Eye (tissue), 1 donor: ENCODE measurements around the gene C17orf67.
A peak's percentile ranks its signal among the peaks of the same experiment; 100 is the strongest.

ENCODE experiments used
- DNase-seq: peaks from one replicate; pipeline ENCODE4 v3.0.0-alpha.2; 2015

The C17orf67 gene

DNA sequence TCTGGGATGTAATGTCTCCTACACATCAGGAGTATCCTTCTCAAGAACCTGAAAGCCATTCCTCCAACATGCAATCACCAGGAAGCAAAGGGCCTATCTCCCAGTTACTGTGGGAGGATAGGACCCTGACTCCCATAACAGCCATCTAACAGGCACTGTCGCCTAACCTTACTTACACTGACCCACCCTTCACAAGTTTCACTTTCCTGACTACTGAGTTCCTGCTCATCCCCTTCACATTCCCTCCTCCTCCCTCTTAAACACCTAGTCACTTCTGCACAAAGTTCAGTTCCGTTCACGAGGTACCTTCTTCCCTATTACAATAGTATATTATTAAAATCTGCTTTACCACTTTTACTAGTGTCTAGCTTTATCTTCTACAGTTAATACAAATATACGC lies 1.3 kb downstream of the C17orf67 start:
- DNase-seq, result no peak

DNA sequence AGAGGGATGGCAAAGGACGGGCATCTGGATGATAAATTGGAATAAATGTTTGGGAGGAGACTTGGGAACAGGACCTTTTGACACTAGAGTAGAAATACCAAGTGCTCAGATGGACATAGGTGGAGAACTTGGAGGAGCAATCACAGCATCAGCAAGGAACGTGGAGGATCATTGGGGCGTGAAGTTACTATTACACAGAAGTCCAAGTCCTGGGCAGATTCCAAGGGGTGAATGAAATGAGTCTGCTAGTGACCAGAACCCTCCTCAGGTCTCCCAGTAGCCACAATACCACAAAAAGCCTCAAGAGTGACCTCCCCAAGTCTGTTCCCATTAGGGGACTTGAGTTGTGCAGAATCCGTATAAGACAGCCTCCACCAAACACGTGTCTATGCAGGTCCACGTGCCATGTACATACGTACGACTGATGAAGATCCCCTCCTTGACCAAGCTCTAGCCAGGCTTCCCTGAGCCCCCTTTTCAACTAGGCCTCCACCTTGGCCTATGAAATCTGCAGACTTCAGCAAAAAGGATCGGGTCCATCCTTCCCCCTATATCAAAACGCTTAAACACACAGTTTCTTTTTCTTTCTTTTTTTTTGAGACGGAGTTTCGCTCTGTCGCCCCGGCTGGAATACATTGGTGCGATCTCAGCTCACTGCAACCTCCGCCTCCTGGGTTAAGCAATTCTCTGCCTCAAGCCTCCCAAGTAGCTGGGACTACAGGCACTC lies 2.2 kb downstream of the C17orf67 start:
- DNase-seq, result no peak

DNA sequence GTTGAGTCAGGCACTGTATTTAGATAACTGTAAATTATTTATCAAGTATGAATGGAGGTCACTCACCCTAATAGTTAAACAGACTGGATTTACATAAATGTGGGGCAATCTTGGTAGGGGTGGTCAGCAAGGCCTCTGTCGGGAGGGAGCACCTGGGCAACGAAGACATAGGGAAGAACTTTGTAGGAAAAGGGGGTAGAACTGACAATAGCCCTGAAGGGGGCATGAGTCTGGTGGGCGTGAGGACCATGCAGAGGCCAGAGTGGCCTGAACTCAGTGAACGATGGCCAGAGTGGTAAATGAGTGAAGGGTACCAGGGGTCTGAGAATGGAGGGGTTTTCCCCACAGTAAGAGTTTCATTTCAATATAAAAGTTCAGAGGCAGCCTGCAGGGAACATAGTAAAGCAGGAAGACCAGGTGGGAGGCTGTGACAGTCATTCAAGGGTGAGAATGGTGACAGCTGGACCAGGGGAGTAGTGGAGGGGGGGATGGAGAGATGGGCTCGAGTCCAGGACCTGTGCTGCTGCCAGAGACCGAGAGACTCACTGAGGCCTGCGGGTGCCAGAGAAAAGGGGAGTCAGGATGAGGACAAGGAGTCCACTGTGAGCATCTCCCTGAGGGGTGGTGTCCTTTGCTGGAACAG lies 2.9 kb downstream of the C17orf67 start:
- no peak for DNase-seq

DNA sequence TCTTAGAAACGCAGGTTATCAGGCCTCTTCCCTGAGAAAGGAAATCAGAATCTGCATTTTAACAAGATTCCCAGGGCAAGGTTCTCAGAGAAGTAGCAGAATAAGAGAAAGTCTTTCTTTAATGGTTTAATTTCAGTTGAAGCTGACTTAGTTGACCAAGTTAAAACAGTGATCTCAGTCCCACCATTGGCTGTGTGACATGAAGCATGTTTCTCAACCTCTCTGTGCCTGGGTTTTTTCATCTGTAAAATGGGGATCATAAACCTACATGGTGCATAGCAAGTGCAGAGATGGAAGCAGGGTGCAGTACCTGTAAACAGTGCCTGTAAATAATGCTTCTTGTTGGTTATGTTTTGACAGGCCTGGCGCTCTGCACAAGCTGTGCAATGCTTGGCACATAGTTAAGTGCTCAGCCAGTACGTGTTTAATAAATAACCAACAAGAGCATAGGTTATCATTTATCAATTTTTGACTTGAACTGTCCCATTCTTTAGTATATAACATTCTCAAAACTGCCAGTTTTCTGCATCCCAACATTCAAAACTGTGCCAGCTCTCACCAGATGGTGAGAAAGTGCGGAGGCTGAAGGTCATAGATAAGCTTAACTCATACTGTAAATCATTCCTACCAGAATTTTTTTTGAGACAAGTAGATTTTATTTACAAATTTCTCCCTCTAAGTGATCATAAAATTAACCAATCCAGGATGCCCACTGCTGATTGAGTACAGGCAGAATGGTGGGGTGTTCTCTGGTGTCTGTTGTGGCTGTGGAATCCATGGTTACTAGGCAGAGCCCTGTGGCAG lies 6.9 kb downstream of the C17orf67 start:
- no peak for DNase-seq

DNA sequence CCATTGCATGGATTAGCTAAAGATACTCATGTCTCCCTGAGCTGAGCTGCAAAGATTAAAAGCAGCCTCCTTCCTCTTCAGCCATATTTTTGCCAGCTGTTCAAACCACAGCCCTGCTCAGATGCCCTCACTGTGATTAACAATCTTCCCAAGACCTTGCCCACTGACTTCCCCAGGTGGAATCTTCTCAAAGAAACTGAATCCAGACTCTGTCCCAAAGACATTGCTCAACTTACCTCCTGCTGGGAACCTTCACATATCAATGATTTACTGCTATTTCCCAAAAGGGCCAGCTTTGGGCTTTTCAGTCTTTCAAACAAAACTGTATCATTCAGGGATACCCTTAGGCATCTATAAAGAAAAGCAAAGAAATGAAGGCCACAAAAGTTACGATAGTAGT lies 9.2 kb downstream of the C17orf67 start:
- no peak for DNase-seq

DNA sequence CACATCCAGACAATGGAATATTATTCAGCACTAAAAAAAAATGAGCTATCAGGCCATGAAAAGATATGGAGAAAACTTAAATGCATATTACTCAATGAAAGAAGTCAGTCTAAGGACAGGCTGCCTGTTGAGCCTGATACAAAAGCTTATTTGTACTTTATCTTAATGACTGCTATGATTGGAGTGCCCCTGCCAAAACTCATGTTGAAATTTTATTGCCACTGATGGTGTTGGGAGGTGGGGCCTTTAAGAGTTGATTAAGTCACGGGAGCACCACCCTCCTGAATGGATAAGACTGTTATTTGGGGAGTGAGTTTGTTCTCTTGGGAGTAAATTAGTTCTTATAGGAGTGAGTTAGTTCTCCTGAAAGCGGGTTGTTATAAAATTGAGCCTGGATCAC lies 9.9 kb downstream of the C17orf67 start:
- no peak for DNase-seq

DNA sequence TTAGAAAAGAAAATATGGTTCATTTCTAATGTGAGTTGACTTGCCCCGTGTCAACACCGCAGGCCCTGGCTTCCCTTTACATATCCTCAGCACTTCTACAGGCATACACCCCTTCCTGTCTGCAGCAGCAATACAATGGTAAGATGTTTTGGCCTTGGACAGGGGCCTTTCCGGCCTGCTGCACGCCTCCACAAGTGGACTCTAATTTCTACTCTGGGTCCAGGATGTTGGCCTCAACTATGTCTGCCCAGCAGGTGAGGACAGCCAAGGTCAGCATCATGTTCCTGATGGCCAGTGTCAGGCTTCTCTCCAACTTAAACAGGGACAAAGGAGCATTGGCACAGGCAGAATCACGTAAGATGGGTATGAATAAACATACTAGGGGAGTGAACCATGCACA lies 11.0 kb downstream of the C17orf67 start:
- DNase-seq, result no peak

DNA sequence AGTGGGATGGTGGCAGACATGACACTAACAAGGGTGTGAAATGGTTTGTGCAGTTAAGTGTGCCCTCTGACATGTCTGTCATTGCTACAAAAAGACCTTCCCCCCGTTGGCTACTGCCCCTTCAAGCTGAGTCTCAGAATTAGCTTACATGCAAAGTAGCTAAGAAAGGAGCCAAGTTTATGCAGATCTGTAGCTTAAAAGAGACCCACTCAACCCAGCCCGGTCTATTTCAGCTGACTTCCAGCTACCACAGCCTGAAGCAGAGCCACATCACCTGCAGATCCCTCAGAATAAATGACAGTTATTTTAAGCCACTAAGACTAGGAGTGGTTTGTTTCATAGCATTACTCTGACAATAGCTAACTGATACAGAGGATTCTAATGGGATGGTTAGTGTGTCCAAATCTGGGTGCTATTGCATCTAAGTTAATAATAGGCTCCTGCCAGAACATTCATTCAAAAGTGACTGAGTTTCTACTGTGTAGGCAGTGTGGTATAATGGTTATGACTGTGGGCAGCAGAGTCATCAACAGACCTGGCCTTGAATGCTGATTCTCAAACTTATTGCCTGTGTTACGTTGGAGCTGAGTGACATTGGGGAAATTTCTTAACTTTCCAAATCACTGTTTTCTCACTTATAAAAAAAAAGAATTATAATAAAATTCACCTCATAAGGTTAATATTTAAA lies 11.7 kb downstream of the C17orf67 start:
- DNase-seq, result no peak

DNA sequence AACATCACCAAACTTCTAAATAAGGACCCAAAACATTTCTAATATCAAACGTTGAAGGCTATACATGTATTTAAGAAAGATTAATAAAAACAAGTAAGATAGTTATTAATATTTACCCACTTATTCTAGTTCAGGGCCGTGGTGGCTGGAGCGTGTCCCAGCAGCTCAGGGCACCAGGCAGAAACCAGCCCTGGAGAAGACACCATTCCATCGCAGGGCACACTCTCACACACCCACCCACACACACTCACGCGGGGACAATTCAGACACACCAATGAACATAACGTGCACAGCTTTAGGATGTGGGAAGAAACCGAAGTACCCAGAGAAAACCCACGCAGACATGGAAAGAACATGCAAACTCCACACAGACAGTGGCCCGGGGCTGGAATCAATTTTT lies 13.5 kb downstream of the C17orf67 start:
- DNase-seq, result no peak

DNA sequence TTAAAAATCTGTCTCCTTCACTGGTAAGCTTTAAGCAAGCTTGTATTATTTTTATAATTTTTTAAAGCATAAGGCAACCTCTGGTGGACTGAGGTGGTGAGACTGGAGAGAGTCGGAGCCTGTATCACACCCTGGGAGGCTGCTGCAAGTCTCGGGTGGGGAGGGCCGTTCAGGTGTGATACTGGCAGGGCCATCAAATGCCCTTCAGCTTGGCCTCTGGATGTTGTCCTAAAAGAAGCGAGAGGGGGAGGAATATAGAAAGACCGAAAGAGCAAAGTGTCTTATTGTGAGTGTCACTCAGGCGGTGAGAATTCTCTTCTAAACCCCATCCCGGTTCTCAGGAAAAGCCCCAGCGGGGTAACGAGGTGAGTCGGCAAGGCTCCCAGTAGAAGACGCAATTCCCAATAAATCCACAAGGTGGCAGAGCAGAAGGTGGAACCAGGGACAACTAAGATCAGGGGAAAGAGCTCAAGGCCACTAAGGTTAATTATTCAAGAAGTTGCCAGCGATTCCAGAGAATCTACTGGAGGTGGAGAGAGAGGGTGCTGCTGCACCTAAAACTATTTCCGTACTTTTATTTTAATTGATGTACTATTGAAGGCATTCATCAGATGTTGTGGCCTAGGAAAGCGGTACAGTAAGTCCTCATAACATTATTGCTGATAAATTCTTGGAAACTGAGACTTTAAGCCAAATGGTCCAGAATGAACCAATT lies 14.1 kb downstream of the C17orf67 start:
- peak; percentile 89 for DNase-seq

DNA sequence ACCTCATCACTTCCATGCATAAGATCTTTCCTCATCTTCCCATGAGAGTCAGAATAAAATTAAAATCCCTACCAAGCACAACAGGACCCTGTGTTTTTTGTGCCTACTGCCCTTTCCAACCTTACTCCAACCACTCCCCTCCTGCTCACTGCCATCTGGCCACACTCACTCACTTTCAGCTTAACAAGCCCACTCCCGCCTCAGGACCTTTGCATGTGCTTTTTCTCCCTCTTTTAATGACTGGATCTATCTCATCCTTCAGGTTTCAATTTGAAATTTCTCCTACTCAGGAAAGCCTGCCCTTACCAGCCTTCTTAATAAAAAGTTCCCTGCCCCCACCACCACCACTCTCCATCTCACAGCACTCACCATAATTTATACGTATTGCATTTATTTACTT lies 14.7 kb downstream of the C17orf67 start:
- DNase-seq, result no peak

DNA sequence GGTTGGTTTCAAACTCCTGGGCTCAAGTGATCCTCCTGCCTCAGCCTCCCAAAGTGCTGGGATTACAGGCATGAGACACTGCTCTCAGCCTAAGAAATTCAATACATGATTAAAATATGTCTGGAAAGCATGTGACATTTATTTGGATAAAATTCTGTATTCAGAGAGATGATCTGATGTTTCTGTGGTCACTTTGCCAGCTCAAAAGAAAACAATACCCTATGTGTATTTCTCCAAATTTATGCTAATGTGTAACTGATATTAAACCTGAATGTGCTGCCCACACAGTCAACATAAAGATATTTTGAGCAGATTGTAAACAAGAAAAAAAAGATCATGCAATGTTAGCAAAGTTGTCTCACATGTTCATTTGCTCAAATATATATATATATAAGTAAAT lies 16.7 kb downstream of the C17orf67 start:
- no peak for DNase-seq

DNA sequence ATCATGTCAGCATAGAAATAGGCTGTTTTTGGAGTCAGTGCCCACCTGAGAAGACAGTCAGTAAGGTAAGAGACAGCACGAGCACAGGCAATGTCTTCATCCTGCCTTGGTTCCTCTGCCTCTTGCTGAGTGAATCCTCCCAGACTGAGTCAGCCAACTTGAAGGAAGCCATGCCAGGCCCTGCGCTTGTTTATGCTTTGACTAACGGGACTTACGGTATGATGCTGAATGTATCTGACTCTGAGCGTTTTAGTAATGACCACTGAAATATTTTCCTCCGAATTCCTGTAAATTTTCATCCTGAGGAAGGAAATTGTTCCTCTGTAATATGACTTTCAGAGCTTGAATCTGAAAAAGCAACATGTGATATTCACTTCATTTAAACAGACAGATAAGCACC lies 18.0 kb downstream of the C17orf67 start:
- no peak for DNase-seq

DNA sequence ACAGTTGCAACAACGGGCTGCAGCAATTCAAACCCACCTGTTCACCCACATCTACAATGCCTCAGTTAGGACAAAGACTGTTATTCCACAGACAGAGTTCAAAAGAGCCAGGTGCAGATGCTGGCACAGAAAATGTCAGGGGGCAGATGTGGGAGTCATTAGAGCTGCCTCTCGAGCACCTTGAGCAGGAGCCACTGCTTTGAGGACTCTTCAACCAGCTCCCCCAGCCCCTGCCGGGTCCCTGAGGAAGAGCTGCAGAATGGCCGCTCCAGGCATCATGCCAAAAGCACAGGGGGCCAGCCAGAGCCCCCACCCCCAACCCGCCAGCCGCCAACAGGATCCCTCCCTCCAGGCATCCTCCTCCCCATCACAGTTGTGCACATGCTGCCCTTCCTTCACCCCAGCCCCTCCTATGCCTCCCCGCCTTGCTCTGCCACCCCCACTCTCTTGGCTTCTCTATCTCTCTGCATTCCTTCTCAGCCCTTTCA lies 20.8 kb downstream of the C17orf67 start:
- DNase-seq, result no peak

DNA sequence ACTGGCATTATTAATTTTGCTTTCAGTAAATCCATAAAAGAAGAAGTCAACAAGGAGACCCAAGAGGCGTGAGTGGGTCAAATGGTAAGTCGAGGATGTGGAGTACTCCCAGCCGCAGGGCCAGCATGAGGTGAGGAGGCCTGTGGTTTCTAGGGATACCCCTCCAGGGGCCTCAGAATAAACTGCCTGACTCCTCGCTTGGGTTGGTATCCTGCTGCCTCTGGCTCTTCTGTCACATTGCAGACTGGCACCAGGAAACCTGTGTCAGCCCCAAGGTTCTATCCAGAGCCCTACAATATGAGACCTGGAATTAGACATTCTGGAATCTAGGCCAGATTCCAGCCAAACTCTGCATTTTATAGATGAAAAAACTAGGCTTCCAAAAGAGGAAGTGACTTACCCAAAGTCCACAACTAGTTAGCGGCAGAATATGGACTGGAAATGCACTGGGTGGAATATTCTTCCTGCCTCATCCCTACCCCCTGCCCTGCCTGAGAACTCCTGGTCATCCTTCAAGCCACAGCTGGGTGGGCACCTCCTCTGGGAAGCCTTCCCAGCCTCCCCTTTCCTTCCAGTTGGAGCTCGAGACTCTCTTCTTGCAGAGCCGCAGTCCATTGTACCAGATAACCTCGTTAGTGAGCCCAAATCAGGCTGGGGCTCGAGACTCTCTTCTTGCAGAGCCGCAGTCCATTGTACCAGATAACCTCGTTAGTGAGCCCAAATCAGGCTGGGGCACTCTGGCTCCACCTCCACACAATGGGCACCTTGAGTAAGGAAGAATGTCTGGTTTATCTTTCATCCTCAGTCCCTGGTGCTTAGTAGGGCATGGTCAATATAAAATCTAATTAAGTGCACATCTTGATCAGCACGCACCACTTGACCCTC lies 22.6 kb downstream of the C17orf67 start:
- DNase-seq, result no peak

DNA sequence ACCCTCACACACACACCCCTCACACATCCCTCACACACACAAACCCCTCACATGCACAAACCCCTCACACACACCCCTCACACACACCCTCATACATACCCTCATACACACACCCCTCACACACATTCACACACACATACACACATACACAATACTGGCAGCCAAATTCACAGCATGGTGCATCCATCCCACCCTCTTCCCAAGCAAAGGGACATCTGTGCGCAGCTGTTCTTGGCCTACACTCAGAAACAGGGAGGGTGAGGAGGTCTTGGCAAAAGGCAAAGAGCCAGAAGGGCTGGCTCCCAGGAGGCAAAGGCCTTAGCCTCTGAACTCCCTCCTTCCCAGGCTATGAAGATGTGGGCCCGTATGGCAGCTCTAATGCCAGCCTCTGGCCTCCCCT lies 23.4 kb downstream of the C17orf67 start:
- DNase-seq, result no peak

DNA sequence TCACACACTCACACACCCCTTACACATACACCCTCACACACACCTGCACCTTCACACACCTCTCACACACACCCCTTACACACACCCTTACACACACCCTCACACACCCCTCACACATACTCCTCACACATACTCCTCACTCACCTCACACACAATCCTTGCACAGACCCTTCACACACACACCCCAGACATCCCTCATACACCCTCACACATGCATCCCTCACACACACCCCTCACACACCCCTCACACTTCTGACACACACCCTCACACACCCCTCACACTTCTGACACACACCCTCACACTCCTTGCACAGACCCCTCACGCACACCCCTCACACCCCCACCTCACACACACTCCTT lies 23.9 kb downstream of the C17orf67 start:
- DNase-seq, result no peak

DNA sequence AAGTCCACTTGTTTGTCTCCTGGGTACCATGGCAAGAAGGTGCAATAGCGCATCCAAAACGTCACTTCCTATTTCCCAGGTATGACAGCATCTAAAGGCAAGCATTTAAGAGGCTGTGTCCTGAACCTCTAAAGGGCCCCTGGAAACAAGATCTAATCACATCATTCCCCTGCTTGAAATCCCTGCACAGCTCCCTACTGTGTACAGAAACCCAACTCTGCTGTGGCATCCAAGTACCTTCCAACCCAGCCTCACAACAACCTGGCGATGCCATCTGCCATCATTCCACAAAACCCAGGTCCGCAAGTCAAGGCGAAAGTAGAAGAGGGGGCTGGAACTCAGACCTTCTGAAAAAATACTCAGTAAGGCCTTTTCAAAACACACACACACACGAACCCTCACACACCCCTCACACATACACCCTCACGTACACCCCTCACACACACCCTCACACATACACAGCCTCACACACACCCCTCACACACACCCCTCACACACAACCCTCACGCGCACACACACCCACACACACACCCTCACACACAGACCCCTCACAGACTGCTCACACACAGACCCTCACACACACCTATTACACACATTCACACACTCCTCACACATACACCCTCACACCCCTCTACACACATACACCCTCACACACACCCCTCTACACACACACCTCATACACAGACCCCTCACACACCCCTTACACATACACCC lies 24.5 kb downstream of the C17orf67 start:
- no peak for DNase-seq

DNA sequence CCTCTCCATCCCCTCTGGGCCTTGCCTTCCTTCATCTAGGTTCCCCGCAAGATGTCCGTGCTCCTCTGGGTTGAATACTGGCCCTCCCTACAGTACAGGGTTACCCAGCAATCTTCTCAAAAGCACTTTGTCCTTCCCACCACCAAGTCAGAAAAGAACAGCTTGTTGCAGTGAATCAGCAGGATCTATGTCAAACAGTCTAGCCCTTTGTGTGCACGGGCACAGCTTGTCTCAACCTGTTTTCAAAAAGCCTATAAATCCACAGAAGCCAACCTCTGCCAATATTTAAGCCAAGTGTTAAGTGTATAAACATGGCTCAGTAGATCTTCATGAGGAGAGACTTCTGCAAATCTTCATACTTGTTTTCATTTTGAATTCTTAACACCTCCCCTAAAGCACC lies 25.2 kb downstream of the C17orf67 start:
- peak; percentile 31 for DNase-seq

DNA sequence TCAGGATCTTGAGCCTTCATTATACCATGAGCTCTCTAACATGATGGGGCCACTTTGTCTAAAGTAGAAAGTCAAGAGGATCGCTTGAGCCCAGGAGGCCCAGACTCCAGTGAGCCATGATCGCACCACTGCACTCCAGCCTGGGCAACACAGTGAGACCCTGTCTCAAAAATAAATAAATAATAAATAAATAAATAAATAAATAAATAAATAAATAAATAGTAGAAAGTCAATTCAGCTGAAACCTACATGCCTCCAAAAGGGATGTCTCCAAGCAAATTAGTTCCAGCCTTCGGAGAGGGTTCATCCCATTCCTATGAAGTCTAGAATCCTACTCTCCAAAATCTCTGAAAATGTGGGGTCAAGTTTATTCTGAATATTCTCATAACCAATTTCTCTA lies 26.0 kb downstream of the C17orf67 start:
- no peak for DNase-seq

DNA sequence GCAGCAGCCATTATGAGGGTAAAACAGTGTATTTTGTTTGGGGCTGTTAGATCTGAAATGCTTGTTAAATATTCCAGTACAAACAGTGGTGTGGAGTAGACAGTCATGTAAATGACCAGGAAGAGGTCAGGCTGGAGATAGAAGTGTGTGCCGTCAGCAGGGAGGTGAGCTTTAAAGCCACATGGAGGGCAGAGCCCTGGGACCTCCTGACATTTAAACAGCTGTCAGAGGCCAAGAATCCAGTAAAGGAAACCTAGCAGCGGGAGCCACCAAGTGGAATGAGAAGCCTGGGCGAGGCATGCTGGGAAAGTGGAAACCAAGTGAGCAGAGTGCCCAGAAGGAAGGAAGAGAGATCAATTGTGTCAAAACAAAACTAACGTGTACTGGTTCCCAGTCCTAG lies 26.8 kb downstream of the C17orf67 start:
- DNase-seq, result no peak
